Stimulated activated CD8-positive, alpha-beta memory T cell treated with anti-CD3 and anti-CD28 coated beads, Interleukin-12 subunit alpha, Interleukin-12 subunit beta, amount 100 ng/mL, for 4 hours (primary cell): ENCODE measurements around the gene NPLOC4.

Experiments used
- DNase-seq: peaks from one replicate; pipeline ENCODE4 v3.0.0-alpha.2; 2020; ENCODE audit warnings: low read depth

NPLOC4 gene

DNA sequence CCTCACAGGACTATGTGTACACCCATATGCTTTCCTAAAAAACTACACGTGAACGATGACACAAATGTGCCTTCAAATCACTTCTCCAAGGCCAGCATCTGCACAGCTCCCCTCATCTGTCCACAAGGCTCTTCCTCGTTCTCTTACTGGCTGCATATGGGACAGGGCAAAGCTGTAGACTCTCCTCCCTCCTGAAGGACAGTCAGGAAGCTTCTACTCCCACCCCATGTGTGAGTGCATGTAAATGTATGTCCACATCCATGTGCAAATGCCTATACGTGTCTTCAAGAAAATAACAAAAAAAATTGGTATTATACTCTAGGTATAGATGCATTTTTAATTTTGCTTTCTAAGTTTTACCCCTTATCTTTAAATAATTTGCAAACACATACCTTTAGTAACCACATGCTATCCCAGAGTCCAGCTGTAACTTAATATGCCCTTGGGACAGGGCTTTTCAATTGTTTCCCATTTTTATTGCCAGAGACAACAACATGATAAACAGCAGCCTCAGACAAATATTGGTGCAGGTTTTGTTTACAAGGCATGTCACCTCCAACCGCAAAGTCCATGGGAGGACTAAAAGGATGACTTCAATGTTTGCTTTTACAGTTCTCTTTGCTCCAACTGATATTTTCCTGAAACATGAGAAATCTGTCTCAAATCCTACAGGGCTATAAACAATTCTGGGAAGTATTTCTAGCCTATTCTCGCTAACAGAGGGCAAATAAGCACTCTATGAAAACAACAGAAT lies 53.1 kb downstream of the NPLOC4 start:
- DNase-seq, result no peak

DNA sequence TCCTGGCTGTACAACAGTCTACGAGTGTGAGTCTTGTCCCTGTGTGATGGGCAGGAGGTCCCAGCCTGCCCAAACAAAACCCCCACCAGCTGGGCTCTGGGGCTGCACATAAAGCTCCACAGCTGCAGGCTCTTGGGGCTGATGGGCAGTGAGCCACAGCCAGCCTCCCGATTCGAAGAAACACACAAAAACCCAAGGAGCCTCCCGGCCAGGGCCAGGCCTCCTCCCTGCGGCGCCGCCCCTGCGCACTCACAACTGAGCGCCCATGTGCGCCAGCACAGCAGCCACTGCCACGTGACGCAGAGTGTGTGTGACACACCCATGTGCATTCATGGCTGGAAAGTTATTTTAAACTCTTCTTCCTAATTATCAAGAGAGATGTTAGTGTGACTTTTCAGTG lies 54.2 kb downstream of the NPLOC4 start:
- DNase-seq, result no peak

DNA sequence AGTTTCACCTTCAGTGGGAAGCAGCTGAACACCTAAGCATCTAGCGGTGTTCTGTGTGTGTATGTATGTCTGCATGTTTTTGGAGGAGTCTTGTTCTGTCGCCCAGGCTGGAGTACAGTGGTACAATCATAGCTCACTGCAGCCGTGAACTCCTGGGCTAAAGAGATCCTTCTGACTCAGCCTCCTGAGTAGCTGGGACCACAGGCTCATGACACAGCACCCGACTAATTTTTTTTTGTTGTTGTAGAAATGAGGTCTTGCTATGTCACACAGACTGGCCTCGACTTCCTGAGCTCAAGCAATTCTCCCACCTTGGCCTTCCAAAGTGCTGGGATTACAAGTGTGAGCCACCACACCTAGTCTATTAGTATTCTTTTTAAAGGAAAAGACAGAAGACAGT lies 54.6 kb downstream of the NPLOC4 start:
- no peak for DNase-seq

DNA sequence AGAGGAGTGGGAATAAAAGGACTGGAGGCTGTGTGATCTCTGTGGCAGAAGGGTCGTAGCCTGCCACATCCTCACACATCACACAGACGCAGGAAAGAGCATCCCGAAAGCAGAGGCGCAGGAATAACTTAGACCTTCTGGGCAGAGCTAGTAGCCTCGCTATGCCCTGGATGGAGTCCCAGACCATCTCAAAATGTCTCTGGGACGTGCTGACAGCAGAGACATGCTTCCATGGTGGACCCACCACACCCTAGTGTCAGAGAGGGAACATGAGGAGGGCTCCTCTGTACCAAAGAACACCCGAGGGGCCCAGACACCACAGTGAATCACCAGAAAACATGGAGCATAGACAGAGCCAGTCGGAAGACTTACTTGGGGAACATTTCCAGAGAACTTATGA lies 55.2 kb downstream of the NPLOC4 start:
- no peak for DNase-seq

DNA sequence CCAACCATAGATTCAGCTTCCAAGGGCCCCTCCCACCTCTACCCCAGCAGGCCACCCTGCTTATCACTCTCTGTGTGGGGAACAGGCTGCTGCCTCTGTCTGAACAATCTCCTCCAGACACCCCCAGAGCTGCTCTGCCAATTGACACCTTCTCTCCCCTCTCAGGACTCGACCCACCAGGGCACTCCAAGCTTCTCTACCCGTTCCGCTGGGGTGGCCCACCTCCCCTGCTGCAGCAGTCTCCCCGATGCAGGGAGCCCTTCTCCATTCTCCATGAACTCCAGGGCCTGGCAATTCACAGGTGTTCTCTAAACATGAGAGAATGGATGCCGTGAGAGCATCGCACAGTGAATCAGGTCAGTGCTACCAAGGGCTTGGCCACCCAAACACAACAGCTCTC lies 56.4 kb downstream of the NPLOC4 start:
- no peak for DNase-seq

DNA sequence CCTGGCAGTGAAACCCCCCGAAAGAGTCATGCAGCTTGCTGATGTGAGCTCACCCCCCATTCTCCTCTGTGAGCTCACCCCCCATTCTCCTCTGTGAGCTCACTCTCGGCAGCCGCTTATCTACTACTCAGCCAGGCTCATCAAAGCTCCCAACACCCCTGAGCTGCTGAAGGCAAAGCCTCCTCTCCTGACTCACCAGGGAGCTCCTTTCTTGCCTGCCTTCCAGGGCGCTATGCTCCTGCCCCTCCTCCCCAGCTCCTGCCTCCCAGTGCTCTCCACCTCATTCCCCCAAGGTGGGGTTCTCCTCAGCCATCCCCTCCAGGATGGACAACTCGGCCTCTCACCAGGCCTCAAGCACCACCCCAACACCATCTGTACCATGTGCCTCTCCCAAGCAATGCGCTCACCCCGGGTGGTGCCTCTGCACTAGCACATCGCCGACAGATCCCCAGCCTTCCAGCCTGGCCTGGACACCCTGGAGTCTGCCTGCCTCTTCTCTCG lies 57.0 kb downstream of the NPLOC4 start:
- DNase-seq, result no peak

DNA sequence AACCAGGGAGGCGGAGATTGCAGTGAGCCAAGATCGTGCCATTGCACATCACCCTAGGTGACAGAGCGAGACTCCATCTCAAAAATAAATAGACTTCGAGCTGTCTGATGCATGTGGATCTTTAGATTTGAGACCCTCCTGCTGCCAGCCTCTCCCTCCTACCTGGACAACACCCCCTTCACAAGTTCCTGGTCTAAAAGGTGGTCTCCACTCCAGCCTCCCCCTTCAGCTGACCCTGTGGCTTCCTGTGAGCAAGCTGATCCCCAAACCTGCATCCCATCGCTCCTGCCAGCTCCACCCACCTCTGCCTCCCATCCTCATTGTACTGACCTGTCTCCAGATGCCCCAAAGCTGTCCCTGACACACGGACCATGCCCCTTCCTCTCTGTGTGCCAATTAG lies 57.6 kb downstream of the NPLOC4 start:
- no peak for DNase-seq

DNA sequence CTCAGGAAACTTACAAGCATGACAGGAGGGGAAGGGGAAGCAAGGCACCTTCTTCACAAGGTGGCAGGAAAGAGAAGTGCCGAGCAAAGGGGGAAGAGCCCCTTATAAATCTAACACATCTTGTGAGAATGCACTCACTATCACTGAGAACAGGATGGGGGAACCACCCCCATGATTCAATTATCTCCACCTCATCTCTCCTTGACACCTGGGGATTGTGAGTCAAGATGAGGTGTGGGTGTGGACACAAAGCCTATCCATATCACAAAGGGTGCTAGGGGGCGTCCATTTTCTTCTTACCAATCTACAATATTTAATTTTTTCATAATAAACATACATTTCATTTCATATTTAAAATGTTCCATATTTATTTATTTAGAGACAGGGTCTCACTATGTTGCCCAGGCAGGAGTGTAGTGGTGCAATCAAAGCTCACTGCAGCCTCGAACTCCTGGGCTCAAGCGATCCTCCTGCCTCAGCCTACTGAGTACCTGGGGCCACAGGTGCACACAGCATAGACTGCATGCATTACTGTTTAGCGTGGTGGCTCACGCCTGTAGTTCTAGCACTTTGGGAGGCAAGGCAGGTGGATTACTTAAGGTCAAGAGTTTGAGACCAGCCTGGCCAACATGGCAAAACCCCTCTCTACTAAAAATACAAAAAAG lies 58.2 kb downstream of the NPLOC4 start:
- no peak for DNase-seq

DNA sequence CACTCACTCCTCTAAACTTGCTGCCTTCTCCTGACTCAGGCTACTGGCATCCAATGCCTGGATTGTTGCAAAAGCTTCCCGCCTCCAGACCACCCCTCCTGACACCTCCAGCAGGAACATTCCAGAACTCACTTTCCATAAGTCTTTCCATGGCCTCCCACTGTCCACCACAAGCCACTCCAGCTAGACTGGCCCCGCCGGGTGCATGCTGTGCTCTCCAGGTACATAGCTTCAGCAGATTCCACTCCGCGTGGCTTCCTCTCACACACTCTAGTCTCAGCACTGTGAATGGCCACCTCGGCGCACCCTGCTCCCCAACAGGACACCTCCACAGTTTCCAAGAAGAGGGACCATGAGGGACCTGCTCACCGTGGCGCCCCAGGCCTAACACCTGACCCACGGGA lies 58.9 kb downstream of the NPLOC4 start:
- no peak for DNase-seq

DNA sequence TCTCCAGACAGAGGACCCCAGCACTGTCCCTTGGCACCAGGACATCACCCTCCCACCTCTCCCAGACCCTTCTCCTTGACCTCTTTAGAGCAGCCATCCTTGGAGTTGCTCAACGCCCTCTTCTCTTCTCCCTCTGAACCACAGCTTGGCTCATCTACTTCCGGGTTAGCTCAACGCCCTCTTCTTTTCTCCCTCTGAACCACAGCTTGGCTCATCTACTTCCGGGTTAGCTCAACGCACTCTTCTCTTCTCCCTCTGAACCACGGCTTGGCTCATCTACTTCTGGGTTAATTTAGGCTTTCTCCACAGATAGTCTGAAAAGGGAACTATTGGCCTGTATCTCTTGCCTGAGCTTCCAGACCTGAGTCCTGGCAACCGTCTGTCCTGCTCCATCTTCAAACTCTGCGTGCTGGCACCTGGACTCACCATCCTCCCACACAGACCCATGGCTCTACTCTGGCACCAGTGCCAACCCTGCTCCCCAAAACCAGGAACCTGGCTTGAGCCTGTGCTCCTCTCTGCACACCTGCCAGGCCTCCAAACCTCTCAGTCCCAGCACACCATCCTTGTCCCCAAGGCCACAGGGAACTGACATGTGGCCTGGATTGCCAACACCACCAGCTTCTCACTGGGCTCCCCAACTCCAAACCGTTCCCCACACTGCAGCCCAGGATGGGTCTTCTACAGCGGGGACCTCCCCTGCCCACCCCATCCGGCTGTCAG lies 59.5 kb downstream of the NPLOC4 start:
- DNase-seq, result no peak

DNA sequence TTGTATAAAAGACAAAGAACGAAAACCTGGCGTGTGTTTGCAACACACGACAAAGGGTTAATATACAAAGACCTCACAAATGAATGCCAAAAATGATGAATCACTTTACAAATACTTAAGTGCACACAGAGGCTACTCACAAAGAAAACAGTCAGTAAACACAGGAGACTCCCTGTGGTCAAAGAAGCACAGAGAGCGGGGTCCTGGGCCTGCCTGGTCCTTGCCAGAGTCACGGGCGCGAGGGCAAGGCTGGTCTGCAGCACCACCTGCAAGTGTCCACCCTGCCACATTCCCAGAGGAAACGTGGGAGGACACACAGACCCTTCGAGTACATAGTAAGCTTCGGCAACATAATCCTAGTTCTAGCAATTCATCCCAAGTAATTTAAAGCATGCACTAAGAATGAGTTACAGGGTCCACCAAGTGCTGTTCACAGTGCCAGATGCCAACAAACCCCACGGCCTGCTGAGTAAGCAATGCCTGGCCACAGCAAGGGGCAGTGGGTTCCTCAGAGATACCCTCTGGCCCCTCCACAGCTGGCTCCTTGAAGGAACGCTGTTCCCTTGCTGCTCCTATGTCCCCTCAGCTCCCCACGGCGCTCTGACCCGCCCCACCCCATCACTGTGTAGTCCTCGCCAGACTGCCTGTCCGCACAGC lies 60.2 kb downstream of the NPLOC4 start:
- DNase-seq, result no peak

DNA sequence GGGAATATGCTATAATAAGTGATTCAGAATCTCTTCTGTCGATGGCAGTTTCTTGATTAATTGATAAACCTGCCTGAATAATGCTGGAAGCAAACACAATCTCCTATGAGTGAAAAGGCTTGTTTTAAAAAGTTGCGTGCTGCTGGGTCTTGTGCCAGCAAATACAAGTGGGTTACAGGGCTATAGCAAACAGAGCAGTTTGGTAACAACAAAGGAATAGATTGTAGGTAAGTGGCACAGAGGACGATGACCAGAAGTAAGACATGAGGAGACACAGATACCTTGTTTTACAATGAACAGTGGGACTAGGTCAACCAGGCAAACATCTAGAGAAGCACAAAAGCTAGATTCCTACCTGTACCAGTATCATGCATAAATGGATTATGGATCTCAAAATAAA lies 61.1 kb downstream of the NPLOC4 start:
- no peak for DNase-seq

DNA sequence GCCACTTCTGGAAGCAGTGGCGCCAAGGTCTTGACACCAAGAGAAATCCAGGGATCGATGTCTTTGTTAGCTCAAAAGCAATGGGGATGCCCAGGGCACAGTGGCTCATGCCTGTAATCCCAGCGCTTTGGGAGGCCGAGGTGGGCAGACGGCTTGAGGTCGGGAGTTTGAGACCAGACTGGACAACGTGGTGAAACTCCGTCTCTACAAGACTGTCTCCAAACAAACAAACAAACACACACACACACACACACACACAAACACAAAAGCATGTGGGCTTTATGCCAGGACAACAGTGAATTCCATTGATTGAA lies 62.3 kb downstream of the NPLOC4 start:
- no peak for DNase-seq

DNA sequence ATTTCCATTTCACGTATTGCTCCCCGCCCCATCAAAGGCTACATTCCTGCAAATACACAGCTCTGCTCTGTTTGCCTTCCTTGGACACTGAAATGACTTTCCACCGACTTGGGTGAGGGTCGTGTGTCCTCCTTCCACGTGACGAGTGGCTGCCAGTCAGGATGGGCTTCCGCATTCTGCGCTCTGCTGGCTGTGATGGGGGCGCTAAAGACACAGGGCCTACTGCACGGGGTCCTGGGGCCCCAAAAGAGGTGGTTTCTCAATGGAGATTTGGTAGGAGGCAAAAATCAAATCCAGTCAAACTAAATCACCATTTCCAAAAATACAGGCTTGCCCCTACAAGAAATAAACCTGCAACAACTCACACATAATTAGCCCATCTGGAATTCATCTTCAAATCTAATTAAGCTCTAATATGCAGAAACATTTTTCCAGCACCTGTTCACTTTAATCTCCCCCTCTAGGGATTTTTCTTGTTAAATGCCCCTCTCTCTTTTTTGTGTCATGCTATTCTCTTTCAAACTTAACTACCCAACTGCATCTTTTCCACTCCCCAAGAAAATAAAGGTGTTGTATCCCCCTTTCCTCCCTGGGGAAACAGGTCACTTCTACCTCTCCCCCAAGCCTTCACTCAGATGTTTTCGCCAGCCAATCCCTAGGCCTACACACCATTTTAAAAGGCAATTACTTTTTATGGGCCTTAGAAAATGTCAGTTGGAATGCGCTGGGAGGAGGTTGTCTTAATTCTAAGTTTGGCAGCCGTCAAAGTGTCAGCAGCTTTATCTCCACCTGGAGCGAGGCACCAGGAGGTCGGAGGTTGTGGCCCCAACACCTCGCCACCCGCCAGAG lies 62.9 kb downstream of the NPLOC4 start:
- DNase-seq, result no peak

DNA sequence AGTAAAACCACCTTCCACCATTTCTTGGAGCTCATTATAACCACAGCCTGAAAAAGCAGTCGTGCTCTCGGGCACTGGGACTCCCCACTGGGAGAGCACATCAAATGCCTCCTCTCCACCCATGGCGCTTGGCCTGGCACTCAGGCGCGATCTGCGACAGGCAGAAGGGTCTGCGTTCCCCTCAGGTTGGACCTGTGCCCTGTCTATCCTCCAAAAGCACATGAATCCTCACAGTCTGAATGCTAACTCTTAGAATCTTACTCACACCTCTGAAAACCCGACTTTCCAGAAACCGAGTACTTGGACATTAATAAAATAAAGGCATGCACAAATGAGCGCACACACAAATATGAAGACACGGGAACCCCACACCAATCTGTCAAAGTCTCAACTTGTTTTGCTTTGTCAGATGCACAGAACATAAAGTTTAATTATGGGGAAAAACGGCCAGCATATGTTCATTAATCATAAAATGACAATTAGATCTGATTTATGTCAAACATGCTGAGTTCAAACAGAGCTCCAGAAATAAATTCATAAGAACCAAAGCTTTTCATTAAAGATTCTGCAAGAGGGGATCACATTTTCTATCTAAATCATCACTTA lies 64.2 kb downstream of the NPLOC4 start:
- DNase-seq, result no peak

DNA sequence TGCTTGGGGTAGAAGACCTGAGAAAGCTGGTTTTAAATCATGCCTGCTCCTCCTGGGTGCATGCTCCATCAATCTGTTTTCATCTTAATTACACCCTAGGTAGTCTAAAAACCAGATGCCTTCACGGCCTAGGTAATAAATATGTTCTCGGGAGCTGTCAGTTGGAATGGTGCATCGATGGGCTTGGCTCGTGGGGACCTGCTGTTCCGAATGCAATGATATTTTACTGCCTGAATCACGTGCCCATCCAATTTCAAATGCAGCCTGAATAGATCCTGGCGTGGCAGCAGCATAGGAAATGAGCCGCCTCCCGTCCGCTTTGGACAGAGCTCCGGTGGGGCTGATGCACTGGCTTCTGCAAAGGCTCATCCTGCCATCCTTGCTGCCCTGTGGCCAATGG lies 65.9 kb downstream of the NPLOC4 start:
- no peak for DNase-seq

DNA sequence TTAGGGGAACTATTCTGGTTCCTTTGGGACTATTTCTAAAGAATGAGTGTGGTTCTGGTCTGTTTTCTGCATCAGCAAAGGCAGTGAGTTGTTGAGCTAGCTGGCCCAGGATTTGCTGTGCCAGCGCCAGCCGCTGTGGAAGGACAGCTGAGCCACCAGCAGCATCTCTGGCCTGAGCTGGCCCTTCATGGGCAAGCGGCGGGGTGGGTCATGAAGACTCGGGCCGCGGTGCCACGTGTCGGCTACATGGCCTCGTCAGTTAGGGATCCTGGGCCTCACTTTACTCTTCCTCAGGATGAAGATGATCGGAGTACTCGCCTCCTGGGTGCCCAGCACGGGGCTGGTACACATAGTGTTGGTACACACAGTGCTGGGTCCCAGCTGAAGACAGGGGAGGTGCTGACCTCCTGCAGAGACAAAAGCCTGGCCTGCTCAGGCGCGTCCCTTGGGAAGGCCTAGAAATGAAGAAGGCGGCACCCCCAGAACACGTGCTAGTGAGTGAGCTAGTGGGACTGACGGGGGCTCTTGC lies 66.9 kb downstream of the NPLOC4 start:
- DNase-seq, result no peak

DNA sequence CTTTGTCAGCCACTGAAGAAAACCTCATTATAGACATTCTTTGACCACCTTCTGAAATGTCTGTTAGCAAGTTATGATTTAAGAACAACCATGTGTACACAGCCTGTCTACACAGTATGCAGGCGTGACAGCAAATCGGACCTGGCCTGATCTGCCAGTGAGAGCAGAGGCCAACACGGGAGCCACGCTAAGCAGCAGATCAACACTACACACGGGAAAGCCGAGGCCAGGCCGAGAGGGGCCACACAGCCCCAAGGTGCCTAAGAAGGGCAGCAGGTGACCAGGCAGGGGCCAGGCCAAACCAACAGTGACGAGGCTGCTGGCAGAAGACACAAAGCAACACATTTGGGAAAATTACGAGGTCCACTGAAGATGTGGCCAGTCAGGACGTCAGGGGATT lies 68.5 kb downstream of the NPLOC4 start:
- DNase-seq, result no peak

DNA sequence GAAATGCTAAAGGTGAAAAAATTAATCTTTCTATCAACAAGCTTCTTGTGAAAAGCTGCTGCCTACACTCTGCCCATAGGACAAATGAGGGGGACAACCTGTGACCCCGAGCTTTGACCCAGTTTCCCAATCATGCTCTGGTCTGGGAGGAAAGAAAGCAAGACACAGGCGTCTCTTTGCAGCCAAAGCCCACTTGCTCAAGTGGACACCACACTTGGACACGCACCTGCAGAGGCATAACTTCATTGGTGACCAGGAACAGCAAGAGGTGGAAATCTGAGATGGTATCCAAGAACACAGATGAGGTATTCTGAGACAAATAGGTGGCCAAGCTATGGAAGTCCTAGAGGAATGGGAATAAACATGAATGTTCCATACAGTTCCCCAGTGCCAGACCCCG lies 69.7 kb downstream of the NPLOC4 start:
- no peak for DNase-seq

DNA sequence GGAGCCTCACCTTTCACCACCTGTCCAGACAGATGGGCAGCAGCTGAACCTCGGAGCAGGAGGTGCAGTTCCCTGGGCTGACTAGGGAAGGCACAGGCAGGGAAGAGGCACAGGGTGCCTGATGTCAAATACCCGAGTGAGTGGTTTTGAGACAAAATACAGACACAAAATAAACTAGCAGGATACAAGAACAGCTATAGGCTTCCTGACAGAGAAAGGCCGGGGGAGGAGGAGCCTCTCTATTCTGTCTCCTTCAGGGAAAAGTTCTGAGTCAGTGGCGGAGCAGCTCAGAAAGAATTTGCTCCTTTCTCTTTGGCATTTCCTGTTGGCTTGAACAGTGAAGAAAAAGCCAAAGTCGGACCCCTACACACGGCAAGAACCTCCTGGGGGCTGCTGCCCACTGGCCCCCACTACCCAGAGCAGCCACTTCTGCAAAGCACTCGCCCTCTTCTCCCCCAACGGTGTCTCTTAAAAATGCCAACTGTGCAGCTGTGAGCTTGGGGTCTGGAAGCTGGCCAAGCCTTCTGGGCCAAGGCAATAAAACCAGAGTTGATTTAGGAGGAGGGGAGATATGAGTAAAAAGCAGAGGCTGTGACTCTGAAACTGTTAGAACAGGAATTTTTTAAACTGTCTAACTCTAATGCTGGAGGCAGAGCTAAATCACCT lies 70.3 kb downstream of the NPLOC4 start:
- no peak for DNase-seq

DNA sequence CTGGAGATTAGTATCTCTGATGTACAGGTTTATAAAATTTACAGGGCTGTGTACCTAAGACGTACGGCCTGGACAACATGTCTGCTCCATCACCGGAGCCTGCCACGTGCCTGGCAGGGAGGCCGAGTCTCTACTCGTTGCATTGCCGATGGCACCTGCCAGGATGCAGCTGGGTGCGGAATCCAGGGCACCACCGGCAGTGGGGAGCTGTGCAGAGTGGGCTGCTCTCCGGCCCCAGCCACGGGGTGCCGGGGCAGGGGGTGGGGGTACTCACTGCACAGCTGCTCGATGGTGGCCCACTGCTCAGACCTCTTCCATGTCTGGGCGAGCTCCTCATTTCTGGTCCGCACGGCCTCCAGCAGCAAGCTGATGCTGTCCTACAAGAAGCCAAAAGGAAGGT lies 71.7 kb downstream of the NPLOC4 start:
- no peak for DNase-seq
